IPS DF 4.7 (cell line): ENCODE results near the gene ZNF609.

Source experiments
- DNase-seq: peaks from one replicate; pipeline ENCODE4 v3.0.0-alpha.2; 2013; ENCODE audit warnings: low spot score; ENCODE audit errors: extremely low read depth

The ZNF609 gene

GRCh38 chr15:64503197-64503596 lies 42.8 kb downstream of the ZNF609 start:
- no peak for DNase-seq

GRCh38 chr15:64503640-64504039 lies 43.3 kb downstream of the ZNF609 start:
- DNase-seq: no peak

GRCh38 chr15:64507293-64507802 lies 47.0 kb downstream of the ZNF609 start:
- DNase-seq: no peak

GRCh38 chr15:64507845-64508244 lies 47.5 kb downstream of the ZNF609 start:
- no peak for DNase-seq

- no peak for DNase-seq
These were observed 53.4 kb downstream of the ZNF609 start for GRCh38 chr15:64513823-64514222.

- DNase-seq: no peak
These were observed 54.8 kb downstream of the ZNF609 start for GRCh38 chr15:64515196-64515595.

GRCh38 chr15:64515825-64516224 lies 55.4 kb downstream of the ZNF609 start:
- no peak for DNase-seq

GRCh38 chr15:64519897-64520296 lies 59.5 kb downstream of the ZNF609 start:
- no peak for DNase-seq

GRCh38 chr15:64521201-64521600 lies 60.8 kb downstream of the ZNF609 start:
- no peak for DNase-seq

- DNase-seq: no peak
These were observed 61.4 kb downstream of the ZNF609 start for GRCh38 chr15:64521726-64522164.

GRCh38 chr15:64522226-64522823 lies 61.9 kb downstream of the ZNF609 start:
- DNase-seq: no peak

- DNase-seq: no peak
These were observed 62.9 kb downstream of the ZNF609 start for GRCh38 chr15:64523240-64523639.

GRCh38 chr15:64524778-64525177 lies 64.4 kb downstream of the ZNF609 start:
- no peak for DNase-seq

GRCh38 chr15:64525828-64526530 lies 65.6 kb downstream of the ZNF609 start:
- DNase-seq: no peak

GRCh38 chr15:64527263-64527984 lies 67.0 kb downstream of the ZNF609 start:
- no peak for DNase-seq

GRCh38 chr15:64528871-64529270 lies 68.5 kb downstream of the ZNF609 start:
- no peak for DNase-seq

GRCh38 chr15:64530472-64530871 lies 70.1 kb downstream of the ZNF609 start:
- no peak for DNase-seq

- no peak for DNase-seq
These were observed 70.5 kb downstream of the ZNF609 start for GRCh38 chr15:64530918-64531317.

GRCh38 chr15:64532521-64533315 lies 72.3 kb downstream of the ZNF609 start:
- DNase-seq: no peak

- no peak for DNase-seq
These were observed 75.3 kb downstream of the ZNF609 start for GRCh38 chr15:64535460-64536243.
